Stimulated activated CD8-positive, alpha-beta memory T cell treated with anti-CD3 and anti-CD28 coated beads, Interleukin-7, amount 100 ng/mL, for 1 hour (primary cell): ENCODE data around the gene ACTR1B.
"Not testable (repeated sequence)": the region's sequence is repeated elsewhere in the genome, so short reads cannot be mapped to it uniquely, and the experiment has no call there.

Experiments
- DNase-seq, 2 donors: peaks; one replicate each; pipeline ENCODE4 v3.0.0-alpha.2; 2020; ENCODE audit warnings: low read depth in 2 of 2

Gene ACTR1B

DNA sequence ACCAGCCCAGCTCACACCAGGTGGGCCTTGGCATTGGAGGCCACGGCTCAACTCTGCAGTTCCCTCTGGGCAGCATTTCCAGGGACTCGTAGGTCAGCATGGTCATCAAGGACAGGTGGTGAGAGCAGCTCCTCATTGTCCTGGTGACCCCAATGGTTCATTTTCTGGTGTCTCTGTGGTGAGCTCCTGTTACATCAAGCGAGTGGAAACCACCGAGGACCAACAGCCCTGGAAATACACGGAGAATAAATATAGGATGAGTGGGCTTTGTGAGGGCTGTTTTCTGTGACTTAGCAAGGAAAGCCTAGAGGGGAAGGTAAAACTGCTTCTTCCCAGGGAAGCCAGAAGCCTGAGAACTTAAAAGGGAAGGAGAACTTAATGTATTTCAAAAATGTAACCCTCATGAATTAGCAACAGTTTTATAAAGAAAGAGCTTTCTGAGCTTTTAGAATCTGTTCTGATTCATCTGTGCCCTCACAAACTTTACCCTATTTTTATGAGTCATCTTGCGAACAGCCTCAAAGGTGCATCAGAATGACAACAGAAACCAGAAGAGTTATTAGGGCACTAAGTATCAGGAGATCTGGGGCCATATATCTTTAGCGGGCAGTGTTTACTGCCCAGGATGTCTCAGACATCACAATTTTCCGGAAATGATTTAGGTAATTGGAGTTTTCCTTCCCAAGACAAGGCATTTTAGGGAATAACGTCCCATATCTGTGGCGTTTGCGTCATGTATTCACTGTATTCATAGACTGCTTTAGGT is 24.4 kb upstream of the ACTR1B start:
- no peak for DNase-seq

DNA sequence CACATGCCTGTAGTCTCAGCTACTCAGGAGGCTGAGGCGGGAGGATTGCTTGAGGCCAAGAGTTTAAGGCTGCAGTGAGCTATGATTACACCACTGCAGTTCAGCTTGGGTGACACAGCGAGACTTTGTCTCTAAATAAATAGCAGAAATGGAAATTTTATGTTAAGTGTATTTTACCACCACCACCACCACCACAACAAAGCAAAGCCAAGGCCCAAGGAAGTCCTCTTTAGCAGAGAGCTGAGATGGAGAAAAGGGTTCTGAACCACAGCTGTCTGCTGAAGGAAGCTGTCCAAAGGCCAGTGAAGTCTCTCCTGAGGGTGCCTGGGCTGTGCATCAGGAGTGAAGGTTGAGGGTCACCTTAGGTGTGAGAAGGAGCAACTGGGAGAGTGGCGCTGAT is 23.4 kb upstream of the ACTR1B start:
- not testable (repeated sequence) for DNase-seq

DNA sequence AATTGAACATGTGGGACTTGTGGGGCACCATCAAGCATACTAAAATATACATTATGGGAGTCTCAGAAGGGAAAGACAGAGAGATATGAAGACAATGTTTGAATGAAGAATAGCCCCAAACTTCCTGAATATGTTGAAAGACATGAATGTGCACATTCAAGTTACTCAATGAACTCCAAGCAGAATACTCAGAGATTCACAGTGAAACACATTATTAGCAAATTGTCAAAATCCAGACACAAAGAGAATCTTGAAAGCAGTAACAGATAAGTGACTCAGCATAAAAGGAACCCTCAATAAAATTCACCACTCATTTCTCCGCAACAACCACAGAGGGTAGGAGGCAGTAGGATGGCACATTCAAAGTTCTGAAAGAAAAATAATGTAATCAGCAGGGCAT is 14.5 kb upstream of the ACTR1B start:
- no peak for DNase-seq

DNA sequence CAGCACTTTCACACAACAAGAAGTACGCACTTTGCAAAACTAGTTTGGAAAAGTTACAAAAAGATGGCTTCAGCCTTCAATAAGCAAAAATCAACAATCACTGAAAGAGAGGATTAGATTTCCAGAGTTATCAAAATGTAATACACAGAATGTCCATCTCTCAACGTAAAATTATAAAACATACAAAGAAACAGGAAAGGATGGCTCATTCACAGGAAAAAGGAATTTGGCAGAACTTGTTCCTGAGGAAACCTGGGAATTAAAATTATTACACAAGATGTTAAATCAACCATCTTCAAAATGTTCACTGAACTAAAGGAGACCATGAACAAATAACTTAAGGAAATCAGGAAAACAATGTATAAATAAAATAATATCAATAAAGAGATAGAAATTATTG is 13.6 kb upstream of the ACTR1B start:
- no peak for DNase-seq

DNA sequence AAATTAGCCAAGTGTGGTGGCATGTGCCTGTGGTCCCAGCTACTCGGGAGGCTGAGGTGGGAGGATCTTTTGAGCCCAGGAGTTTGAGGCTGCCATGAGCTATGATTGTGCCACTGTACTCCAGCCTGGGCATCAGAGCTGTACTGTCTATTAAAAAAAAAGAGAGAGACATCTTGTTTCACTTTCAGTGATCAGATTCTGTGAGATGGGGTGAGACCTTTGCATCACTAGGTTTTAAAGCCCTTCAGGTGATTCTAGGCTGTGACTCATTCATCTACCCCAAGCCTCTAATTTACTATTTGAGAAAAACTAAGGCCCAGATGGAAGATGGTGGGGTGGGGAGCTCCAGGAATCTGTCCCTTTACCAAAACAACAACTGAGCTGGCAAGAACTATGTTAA is 12.8 kb upstream of the ACTR1B start:
- no peak for DNase-seq

DNA sequence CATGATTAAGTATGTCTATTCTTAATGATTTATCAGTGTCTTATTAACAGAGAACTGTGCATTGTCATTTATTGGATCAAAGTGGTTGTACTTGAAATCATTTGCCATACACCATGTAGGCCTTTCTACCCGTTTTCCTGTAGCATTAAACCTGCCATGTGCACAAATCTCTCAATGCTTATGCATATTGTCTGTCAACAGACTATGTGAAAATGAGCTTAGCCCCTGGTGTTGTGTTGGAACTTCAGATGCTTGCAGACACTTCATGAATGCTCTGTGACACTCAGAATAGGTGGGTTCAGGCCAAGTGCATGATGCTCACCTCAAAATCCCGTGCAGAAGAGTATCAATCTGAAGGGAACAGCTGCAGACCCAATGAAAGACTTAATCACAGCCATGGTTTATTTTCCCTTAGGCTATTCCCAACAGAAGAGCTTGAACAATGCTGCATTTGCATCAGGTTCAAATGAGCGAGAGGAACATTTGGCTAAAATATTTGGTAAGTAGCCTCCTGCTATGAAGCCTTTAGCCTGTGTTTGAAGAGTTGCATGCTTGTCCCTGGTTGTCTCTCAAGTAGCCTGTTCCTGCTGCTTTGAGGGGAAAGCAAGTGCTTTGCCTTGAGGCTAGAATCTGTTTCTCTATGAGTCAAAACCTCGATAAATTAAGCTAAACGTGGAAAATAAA is 11.7 kb upstream of the ACTR1B start:
- DNase-seq = no peak

DNA sequence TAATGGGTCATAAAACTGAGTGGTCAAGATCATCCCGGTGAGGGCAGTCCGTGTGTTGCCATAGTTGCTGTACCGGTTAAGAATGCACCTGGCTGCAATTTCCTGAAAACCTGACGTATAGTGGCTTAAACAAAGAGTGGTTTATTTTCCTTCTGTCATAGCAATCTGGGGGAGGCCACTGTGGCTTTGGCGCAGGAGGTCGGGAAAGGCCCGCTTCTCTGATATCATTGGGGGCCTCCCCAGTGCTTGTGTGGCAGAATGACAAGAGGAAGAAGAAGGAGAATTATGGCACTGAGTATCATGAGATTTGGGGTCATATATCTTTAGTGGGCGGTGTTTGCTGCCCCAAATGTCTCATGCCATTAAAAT is 10.1 kb upstream of the ACTR1B start:
- no peak for DNase-seq

DNA sequence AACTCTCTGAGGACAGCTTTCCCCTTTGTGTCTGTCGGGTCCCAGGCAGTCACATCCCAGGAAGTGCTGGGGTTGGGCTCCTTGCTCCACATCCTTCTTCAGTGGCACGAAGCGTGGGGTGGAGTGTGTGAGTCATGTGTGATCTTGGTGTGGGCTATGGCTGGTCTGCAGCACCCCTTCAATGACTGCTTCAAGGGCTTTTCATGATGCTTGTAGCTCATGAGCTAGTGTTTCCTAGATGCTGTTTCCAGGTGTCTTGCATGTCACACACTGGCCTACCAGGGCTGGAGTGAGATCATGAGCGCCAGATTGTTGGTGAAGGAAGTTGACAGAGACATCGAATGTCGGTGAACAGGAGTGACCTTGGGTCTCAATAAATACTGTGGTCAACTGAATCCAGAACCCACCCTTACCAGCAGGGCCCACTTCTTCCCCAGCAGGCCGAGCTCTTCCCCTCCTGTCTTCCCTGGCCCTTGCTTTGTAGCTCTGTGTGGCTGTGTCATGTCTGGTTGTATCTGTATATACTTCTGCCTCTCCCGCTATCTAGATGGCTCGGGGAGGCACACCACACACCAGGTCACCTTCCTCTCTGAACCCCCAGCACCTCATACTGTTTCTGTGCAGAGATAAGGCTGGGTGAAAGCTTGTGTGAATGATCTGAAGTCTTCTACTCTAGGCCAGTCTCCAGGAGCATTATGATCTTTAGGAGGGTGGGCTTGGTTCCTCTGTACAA is 9.5 kb upstream of the ACTR1B start:
- DNase-seq = no peak

DNA sequence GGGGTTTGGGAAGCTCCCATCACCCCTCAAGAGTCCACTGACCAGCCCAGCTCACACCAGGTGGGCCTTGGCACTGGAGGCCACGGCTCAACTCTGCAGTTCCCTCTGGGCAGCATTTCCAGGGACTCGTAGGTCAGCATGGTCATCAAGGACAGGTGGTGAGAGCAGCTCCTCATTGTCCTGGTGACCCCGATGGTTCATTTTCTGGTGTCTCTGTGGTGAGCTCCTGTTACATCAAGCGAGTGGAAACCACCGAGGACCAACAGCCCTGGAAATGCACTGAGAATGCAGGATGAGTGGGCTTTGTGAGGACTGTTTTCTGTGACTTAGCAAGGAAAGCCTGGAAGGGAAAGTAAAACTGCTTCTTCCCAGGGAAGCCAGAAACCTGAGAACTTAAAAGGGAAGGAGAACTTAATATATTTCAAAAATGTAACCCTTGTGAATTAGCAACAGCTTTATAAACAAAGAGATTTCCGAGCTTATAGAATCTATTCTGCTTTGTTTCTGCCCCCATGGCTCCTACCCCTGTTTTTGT is 8.8 kb upstream of the ACTR1B start:
- not testable (repeated sequence) for DNase-seq

DNA sequence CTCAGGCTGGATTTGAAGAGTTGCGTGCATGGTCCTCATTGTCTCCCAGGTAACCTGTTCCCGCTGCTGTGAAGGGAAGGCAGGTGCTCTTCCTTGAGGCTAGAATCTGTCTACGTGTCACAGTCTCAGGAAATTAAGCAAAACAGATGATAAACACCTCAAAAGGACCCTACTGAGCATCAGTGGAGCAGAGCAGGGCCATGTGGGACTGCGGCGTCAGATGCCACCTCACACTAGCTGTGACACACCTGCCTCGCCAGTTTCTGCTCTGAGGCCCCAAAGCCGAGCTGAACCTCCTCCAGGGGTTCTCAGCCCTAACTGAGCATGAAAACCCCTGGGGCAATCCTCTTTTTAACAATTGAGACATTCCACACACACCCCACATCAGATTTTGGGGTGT is 7.7 kb upstream of the ACTR1B start:
- DNase-seq = no peak

DNA sequence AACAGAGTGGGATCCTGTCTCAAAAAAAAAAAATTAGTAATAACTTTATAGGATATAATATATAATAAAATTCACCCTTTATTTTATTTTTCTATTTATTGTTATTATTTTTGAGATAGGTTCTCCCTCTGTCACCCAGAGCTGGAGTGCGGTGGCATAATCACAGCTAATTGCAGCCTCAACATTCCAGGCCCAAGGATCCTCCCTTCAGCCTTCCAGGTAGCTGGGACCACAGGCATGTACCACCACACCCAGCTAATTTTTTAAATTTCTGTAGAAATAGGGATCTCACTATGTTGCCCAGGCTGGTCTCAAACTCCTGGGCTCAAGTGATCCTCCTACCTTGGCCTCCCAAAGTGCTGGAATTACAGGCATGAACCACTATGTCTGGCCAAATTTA is 6.6 kb upstream of the ACTR1B start:
- DNase-seq = no peak

DNA sequence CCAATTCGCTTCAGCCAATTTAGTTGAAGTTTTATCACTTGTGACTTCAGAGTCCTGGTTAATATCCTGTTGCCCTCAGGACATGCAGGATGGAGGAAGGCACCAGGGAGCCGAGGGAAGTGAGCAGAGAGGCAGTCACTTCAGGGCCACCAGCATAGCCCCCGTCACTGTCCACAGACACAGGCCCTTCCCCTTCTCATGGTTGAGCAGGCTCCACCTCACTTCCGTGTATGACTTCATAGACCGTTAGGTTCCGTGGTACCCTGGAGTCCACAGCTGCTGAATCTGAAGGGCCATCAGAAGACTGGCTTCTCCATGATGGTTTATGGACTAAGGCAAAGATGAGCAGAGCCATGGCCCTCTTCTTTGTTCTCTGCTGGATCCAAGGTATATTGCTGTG is 5.6 kb upstream of the ACTR1B start, which contains the start of gene C2orf92:
Gene C2orf92, plus strand, starts transcription at position 266 of the 400 bp plus-strand sequence. Its CDS starts 76 bp downstream, at position 342.
- no peak for DNase-seq

DNA sequence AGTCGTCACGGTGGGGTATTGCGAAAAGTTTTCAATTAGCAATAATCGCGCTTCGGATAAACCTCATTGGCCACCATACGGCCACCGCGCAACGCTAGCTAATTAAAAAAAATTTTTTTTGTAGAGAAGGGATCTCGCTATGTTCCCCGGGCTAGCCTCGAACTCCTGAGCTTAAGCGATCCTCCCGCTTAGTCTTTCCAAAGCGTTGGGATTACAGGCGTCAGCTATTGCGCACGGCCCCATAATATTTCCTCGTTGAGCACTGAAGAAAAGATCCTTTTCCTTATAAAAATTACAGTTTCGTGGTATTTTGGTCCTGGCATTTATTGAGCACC is 759 bp upstream of the ACTR1B start:
- DNase-seq = no peak

DNA sequence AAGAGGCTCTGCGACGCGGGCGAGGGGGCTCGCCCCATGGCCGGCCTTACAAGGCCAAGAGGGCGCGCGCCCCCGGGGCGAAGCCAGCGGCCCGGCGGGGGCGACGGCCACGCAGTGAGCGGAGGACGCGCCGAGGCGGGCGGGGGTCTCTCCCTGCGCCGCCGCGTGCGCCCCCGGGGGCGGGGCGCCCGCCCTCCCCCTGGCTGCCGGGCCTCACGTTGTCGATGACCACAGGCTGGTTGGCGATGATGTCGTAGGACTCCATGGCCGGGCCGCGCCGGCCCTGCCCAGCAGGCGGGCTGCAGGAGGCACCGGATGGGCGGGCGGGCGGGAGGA is 250 bp downstream of the ACTR1B start:
- no peak for DNase-seq

DNA sequence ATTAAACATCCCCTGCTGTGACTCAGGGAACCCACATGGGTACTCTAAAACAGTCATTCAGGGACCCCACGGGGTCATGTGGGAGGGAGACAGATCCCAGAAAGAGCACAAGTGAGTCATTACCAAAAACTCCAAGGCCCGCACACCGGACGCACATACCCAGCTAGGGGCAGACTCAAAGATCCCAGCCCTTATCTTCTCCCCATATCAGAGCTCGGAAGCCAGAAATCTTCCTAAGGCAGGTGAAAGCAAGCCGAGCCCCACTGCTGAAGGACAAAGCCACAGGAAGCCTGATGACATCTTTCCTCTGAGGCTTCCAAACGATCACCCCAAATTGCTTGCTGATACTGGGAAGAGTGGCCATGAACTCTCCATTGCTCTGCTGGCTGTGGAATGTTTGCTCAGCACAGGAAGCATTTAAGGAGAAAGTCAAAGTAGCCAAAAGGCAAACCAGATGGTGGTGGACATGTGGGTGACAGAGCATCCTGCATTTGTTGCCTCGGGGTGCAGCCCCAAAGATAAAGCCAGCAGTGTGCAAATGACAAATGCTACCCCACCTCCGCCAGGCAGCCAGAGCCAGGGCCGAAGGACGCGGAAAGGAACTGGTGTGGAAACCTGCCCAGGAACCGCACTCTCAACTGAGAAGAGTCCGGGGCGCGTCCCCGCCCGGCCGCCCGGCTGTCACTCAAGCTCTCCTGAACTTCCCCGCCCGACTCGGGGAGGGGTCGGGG is 784 bp downstream of the ACTR1B start:
- peak; percentile 32 to 35 for DNase-seq

DNA sequence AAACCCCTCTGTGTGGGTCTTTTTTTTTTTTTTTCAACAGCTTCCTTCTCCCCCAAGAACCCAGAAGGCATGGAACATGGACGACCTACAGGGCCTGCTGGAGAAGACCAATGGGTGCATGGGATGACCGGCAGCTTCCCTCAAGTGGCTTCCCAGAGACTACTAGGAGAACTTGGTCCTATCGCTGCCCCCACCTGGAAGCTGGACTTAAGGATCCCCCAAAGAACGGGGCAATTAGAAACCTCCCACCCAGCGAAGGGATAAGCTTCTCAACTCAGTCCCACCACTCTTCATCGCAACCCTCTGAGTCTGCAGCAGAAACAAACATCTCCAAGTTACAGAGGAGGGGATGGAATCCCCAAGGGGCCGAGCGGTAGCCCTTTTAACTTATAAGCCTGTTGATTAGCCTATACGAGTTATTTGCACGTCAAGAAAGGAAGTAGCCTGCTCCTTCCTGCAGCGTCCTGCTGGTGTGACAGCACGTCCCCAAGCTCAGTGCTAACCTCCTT is 1.4 kb downstream of the ACTR1B start:
- no peak for DNase-seq

DNA sequence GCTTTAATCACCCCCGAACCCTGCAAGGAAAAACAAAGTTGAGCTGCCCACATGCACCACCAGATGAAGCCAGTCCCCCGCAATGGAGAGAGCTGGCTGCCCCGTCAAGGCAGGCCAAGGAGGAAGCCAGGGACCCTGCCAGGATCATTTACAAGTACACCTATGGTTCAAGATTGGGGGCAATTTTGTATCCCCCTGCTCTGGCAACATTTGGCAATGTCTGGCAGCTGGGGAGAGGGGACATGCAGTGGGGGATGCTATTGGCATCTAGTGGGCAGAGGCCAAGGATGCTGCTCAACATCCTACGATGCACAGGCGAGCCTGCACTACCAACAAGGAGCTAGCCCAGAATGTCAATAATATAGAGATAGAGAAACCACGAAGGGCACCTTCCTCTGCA is 1.9 kb downstream of the ACTR1B start:
- DNase-seq = no peak

DNA sequence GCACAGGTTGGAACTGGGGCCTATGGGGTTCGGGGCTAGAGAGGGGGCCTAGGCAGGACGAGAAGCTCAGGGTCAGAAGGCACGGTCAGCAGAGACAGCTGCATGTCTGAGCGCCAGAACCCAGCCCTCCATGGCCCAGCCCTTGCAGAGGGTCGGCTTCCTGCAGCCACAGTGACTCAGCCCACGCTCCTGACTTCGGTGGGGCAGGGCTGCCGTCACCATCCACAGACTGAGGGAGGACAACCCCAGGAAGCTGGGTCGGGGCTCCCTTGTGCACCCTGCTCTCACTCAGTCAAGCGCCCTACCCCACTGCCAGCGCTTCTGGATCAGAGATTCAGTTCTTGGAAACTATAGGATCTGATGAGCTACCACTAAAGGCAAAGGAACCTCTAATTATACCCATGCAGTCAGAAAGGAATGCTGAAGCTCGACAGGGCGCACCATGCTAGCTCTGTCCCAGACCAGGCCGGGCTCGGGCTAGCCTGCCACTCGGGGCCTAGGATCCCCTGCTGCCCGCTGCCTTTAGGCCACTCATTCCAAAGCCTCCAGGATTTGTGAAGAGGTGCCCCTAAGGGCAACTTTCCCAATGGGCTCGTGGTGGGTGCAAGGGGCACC is 3.0 kb downstream of the ACTR1B start:
- DNase-seq = no peak

DNA sequence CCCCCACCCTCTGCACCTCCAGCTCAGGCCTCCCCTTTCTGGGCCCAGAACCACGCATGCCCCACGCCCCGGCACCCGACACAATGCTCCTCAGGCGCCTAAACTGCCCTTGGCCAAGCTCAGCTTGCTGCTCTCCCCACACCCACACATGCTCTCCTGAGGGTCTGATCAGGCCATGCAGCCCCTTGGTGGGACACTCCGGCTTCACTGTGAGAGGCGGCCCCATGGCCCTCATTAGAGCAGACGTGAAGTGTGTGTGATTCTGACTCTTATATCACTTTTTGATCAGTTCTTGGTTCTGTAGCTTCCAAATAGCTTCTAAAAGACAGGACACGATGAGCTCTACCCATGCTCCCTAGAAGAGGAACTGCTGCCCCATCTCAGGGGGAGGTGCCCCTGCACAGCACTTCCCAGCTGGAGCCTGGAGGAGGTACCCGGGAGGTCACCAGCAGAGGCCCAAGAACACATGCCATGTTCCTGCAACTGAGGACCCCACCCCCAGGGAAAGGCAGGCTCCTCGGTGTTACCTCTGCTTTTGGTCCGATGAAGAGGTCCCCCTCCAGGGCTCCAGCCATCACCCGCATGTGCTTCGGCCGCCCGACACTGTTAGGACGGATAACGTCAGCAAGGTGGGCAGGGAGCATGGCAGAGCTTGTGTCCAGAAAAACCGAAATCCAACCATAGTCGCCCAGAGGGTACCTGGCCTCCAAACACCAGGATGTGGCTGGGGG is 3.6 kb downstream of the ACTR1B start:
- no peak for DNase-seq

DNA sequence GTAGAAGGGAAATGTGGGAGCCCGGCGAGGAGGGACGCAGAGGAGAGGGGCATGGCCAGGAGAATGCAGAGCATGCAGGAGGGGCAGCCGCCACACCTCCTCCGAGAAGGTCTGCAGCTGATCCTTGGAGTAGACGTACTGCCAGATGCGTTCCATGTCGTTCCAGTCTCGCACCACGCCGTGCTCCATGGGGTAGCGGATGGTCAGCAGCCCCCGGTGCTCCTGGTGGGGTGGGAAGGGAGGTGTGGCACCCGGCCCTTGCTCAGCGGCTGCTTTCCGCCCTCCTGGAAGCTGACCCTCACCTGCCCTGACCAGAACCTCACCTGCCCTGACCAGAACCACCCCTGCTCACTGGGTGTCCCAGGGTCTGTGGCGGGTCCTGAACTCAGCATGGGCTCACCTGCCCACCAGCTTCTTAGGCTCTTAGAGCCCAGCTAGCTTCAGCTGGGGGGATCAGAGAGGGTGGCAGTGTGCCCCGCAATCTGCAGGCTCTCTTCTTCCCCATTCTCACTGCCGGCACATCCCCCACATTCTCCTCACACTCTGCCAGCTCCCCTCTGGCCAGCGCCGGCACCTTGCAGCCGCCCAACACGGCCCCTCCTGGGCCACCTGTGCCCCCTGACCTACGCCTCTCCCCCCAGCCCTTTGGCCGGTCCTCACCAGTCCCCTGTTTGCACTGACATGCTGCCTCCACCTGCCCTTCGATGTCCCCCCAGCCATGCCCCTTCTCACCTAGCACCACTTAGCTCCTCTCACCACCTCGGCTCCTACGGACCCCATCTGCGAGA is 4.4 kb downstream of the ACTR1B start:
- DNase-seq = no peak
